ENCODE measurements around the gene GMEB1. TPM values are rescaled to one million over a fixed set of nuclear protein-coding genes. Genes with fewer than 3 reads are reported as not detected.
"Not testable (repeated sequence)": the region's sequence is repeated elsewhere in the genome, so short reads cannot be mapped to it uniquely, and the experiment has no call there.

GMEB1 gene
- total RNA-seq, 1 donor from 2014 or later, result 12.6 TPM

DNA sequence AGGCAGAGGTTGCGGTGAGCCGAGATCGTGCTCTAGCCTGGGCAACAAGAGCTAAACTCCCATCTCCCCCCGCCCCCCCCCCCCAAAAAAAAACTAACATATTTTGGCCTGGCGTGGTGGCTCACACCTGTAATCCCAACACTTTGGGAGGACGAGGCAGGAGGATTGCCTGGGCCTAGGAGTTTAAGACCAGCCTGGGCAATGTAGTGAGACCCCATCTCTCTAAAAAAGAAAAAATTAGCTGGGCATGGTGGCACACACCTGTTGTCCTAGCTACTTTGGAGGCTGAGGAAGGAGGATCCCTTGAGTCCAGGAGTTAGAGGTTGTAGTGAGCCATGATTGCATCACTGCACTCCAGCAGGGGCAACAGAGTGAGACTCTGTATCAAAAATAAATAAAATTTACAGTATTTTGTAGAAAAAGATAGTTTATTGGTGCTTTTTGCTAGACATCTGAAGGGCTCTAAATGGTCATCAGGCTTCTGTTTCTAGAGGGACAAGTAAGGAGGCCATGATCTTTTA lies 77.1 kb downstream of the GMEB1 start:
- no peaks in the 10 kb centered on the region for H3K27me3 Mint-ChIP-seq (ENCODE audit: low read depth, unreplicated experiment)
- Histone ChIP-seq H3K27ac (ENCODE audit: low read depth, low read length) (no peak overlapping the region), H3K79me2 (ENCODE audit: insufficient read depth, low read length) (peaks cover 100% of the 10 kb centered on the region), H3K36me3 (ENCODE audit: insufficient read depth, low read length) (peaks cover 32% of the 10 kb centered on the region), H3K9me3 (ENCODE audit: insufficient read depth, low read depth, low read length) (no peaks in the 10 kb centered on the region), H3K9ac (ENCODE audit: low read length) (no peak overlapping the region), H4K20me1 (ENCODE audit: insufficient read depth, low read length) (peaks cover 98% of the 10 kb centered on the region), H2AFZ (ENCODE audit: low read depth, low read length) (no peak overlapping the region), H3K4me1 (ENCODE audit: insufficient read depth, low read length) (peaks cover 4% of the 10 kb centered on the region), H3K4me3 (ENCODE audit: insufficient read depth, low read depth, low read length) (no peak overlapping the region), H3K27me3 (ENCODE audit: insufficient read depth, low read length) (no peaks in the 10 kb centered on the region), H3K4me2 (ENCODE audit: low read length) (no peak overlapping the region)
- no peak for FAIRE-seq
- TF ChIP-seq, protein P1, sequence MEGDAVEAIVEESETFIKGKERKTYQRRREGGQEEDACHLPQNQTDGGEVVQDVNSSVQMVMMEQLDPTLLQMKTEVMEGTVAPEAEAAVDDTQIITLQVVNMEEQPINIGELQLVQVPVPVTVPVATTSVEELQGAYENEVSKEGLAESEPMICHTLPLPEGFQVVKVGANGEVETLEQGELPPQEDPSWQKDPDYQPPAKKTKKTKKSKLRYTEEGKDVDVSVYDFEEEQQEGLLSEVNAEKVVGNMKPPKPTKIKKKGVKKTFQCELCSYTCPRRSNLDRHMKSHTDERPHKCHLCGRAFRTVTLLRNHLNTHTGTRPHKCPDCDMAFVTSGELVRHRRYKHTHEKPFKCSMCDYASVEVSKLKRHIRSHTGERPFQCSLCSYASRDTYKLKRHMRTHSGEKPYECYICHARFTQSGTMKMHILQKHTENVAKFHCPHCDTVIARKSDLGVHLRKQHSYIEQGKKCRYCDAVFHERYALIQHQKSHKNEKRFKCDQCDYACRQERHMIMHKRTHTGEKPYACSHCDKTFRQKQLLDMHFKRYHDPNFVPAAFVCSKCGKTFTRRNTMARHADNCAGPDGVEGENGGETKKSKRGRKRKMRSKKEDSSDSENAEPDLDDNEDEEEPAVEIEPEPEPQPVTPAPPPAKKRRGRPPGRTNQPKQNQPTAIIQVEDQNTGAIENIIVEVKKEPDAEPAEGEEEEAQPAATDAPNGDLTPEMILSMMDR (IDR thresholded peaks at IDR 0.05; ENCODE audit: insufficient read depth, low read depth, low read length), result no peak
- no peak for TF ChIP-seq EZH2 (IDR thresholded peaks at IDR 0.05; ENCODE audit: insufficient read depth, low read length)
- no peaks in the 10 kb centered on the region for H3K9me3 Mint-ChIP-seq (ENCODE audit: unreplicated experiment)
- H3K4me1 Mint-ChIP-seq (ENCODE audit: low read depth, unreplicated experiment), result peaks cover 23% of the 10 kb centered on the region
- DNase-seq (ENCODE audit: low read depth), result no peak
- no peak overlapping the region for H3K27ac Mint-ChIP-seq (ENCODE audit: unreplicated experiment)
- peaks cover 27% of the 10 kb centered on the region for H3K36me3 Mint-ChIP-seq (ENCODE audit: low read depth, unreplicated experiment)
- H3K4me3 Mint-ChIP-seq (ENCODE audit: unreplicated experiment), result no peak overlapping the region

DNA sequence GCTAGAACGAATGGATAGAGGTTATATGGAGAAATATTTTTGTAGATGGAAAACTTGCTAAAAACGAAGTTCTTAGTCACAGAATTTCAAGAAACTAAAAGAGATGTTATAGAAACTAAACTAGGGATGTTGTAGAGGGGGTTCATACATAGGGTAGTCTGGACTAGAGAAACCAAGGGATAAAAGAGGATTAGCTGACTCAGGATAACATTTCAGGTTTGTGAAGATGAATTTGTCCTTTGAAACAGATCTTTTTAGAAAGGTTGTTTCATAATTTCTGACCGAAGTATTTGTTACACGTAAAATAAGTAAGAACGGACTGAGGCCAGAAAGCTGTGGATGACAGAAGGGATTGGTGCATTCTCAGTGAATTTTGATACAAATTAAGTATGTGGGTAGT lies 81.7 kb downstream of the GMEB1 start:
- H3K27ac ChIP-seq (ENCODE audit: low read depth, low read length), result no peak overlapping the region
- Mint-ChIP-seq H3K27me3 (ENCODE audit: low read depth, unreplicated experiment) (no peaks in the 10 kb centered on the region), H3K9me3 (ENCODE audit: unreplicated experiment) (no peaks in the 10 kb centered on the region), H3K4me1 (ENCODE audit: low read depth, unreplicated experiment) (peaks cover 21% of the 10 kb centered on the region), H3K27ac (ENCODE audit: unreplicated experiment) (peak overlapping the region; percentile 41), H3K4me3 (ENCODE audit: unreplicated experiment) (peak overlapping the region; percentile 27), H3K36me3 (ENCODE audit: low read depth, unreplicated experiment) (peaks cover 12% of the 10 kb centered on the region)
- H3K9me3 ChIP-seq (ENCODE audit: insufficient read depth, low read depth, low read length), result no peaks in the 10 kb centered on the region
- peaks cover 19% of the 10 kb centered on the region for H3K4me1 ChIP-seq (ENCODE audit: insufficient read depth, low read length)
- H3K4me3 ChIP-seq (ENCODE audit: insufficient read depth, low read depth, low read length), result no peak overlapping the region
- peaks cover 98% of the 10 kb centered on the region for H4K20me1 ChIP-seq (ENCODE audit: insufficient read depth, low read length)
- H3K4me2 ChIP-seq (ENCODE audit: low read length), result peak overlapping the region; percentile 26
- TF ChIP-seq, protein P1 (IDR thresholded peaks at IDR 0.05; ENCODE audit: insufficient read depth, low read depth, low read length), result no peak
- TF ChIP-seq EZH2 (IDR thresholded peaks at IDR 0.05; ENCODE audit: insufficient read depth, low read length), result no peak
- peaks cover 3% of the 10 kb centered on the region for H3K36me3 ChIP-seq (ENCODE audit: insufficient read depth, low read length)
- no peak overlapping the region for H3K9ac ChIP-seq (ENCODE audit: low read length)
- FAIRE-seq (no peak), DNase-seq (ENCODE audit: low read depth) (no peak)
- peaks cover 100% of the 10 kb centered on the region for H3K79me2 ChIP-seq (ENCODE audit: insufficient read depth, low read length)
- no peaks in the 10 kb centered on the region for H3K27me3 ChIP-seq (ENCODE audit: insufficient read depth, low read length)
- no peak overlapping the region for H2AFZ ChIP-seq (ENCODE audit: low read depth, low read length)

DNA sequence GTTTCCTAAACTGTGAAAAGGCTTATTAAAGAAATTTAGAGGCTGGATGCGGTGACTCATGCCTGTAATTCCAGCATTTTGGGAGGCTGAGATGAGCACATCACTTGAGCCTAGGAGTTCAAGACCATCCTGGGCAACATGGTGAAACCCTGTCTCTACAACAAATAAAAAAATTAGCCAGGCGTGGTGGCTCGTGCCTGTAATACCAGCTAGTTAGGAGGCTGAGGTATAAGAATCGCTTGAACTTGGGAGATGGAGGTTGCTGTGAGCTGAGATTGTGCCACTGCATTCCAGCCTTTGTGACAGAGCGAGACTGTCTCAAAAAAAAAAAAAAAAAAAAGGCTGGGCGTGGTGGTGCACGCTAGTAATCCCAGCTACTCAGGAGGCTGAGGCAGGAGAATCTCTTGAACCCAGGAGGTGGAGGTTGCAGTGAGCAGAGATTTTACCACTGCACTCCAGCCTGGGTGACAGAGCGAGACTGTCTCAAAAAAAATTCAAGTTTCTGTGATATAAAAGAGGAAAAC lies 82.2 kb downstream of the GMEB1 start:
- H3K9me3 Mint-ChIP-seq (ENCODE audit: unreplicated experiment); H3K9me3 ChIP-seq (ENCODE audit: insufficient read depth, low read depth, low read length); H3K4me3 ChIP-seq (ENCODE audit: insufficient read depth, low read depth, low read length); H2AFZ ChIP-seq (ENCODE audit: low read depth, low read length); FAIRE-seq; DNase-seq (ENCODE audit: low read depth); H3K27ac ChIP-seq (ENCODE audit: low read depth, low read length); H3K9ac ChIP-seq (ENCODE audit: low read length); H3K36me3 ChIP-seq (ENCODE audit: insufficient read depth, low read length); H3K27me3 ChIP-seq (ENCODE audit: insufficient read depth, low read length); H3K27me3 Mint-ChIP-seq (ENCODE audit: low read depth, unreplicated experiment): not testable (repeated sequence)
- Mint-ChIP-seq H3K27ac (ENCODE audit: unreplicated experiment) (peak overlapping the region; percentile 66), H3K36me3 (ENCODE audit: low read depth, unreplicated experiment) (peaks cover 11% of the 10 kb centered on the region), H3K4me3 (ENCODE audit: unreplicated experiment) (peak overlapping the region; percentile 62), H3K4me1 (ENCODE audit: low read depth, unreplicated experiment) (peaks cover 21% of the 10 kb centered on the region)
- Histone ChIP-seq H3K4me2 (ENCODE audit: low read length) (peak overlapping the region; percentile 26), H4K20me1 (ENCODE audit: insufficient read depth, low read length) (peaks cover 99% of the 10 kb centered on the region), H3K4me1 (ENCODE audit: insufficient read depth, low read length) (peaks cover 23% of the 10 kb centered on the region), H3K79me2 (ENCODE audit: insufficient read depth, low read length) (peaks cover 100% of the 10 kb centered on the region)
